ENCODE measurements around the gene CLDN15. TPM values are rescaled to one million over a fixed set of nuclear protein-coding genes. Genes with fewer than 3 reads are reported as not detected.
"Not testable (repeated sequence)": the region's sequence is repeated elsewhere in the genome, so short reads cannot be mapped to it uniquely, and the experiment has no call there.

CLDN15 gene
- total RNA-seq, 4 donors from 2014 or later = 12.0 to 34.8 (median 25.6) TPM

DNA sequence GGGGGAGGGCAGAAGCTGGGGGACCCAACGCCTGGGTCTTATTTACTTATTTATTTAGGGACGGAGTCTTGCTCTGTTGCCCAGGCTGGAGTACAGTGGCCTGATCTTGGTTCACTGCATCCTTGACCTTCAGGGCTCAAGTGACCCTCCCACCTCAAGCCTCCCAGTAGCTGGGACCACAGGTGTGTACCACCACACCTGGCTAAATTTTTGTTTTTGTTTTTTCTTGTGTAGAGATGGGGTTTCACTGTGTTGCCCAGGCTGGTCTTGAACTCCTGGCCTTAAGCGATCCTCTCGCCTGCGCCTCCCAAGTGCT lies 35.0 kb downstream of the CLDN15 start:
- Histone ChIP-seq H3K4me1 (peaks cover 0 to 11% (median 5%) of the 10 kb centered on the region in 4 donors), H3K9me3 (no peaks in the 10 kb centered on the region), H3K27ac (no peak overlapping the region), H3K27me3 (peaks cover 2 to 55% of the 10 kb centered on the region in 2 donors), H3K4me3 (no peak overlapping the region), H3K36me3 (peaks cover 0 to 20% (median 1%) of the 10 kb centered on the region in 3 donors)
- 85% methylated on average over 5 of the region's 5 CpGs for WGBS, 2 donors
- no peak for DNase-seq (ENCODE audit: low spot score in 2 of 2)
- TF ChIP-seq EP300 (IDR thresholded peaks at IDR 0.05) (no peak), POLR2A (IDR thresholded peaks at IDR 0.05) (no peak)
- TF ChIP-seq, protein P1, sequence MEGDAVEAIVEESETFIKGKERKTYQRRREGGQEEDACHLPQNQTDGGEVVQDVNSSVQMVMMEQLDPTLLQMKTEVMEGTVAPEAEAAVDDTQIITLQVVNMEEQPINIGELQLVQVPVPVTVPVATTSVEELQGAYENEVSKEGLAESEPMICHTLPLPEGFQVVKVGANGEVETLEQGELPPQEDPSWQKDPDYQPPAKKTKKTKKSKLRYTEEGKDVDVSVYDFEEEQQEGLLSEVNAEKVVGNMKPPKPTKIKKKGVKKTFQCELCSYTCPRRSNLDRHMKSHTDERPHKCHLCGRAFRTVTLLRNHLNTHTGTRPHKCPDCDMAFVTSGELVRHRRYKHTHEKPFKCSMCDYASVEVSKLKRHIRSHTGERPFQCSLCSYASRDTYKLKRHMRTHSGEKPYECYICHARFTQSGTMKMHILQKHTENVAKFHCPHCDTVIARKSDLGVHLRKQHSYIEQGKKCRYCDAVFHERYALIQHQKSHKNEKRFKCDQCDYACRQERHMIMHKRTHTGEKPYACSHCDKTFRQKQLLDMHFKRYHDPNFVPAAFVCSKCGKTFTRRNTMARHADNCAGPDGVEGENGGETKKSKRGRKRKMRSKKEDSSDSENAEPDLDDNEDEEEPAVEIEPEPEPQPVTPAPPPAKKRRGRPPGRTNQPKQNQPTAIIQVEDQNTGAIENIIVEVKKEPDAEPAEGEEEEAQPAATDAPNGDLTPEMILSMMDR (IDR thresholded peaks at IDR 0.05) = no peak

DNA sequence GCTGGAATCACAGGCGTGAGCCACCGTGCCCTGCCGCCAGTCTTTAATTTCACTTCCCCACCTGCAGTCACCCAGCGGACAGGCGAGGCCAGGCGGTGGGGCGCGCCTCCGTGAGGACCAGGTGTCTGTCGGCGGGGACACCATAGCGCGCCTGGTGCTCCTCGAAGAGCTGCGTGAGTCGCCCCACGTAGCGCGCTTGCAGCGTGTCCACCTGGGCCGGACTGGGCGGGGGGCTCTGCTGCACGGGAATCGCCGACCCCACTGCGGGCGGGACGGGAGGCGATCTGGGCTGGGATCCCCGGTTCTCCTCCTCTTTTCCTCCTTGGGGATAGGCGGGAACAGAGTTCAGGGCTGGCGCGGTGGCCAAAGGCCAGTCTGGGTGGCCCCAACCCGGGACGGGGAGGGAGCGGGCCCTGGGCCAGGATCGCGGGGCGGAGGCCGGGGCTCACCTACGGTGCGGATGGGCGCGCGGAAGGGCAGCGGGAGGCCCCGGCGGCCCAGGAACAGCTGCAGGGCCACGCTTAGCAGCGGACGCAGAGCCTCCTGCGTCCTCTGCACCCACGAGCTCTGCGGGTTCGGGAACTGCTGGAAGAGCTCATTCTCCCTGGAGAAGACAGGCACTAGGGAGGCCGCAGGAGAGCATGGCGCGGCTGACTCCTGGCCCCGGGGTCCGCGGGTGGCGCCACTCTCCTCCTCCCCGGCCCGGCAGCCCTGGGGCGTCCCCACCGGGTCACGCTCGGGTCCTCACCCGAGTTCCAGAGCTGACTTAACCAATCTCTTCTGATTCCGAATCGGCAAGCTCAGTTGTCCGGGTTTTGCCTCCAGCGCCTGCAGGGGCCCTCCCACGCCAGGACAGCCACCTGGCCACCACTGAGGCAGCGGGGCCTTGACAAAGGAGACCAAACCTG lies 35.7 kb downstream of the CLDN15 start:
- Histone ChIP-seq H3K4me1 (peaks cover 0 to 11% (median 5%) of the 10 kb centered on the region in 4 donors), H3K27ac (peak overlapping the region in 1 of 4 donors; percentile 10), H3K36me3 (peaks cover 0 to 14% (median 0%) of the 10 kb centered on the region in 3 donors), H3K9me3 (no peaks in the 10 kb centered on the region), H3K4me3 (peak overlapping the region in 2 of 4 donors; percentile 11 to 22), H3K27me3 (peaks cover 2 to 55% of the 10 kb centered on the region in 2 donors)
- no peak for TF ChIP-seq EP300 (IDR thresholded peaks at IDR 0.05)
- TF ChIP-seq POLR2A (IDR thresholded peaks at IDR 0.05) = no peak
- TF ChIP-seq, protein P1 (IDR thresholded peaks at IDR 0.05) = no peak
- no peak for DNase-seq (ENCODE audit: low spot score in 2 of 2)
- WGBS, 2 donors = 10 to 15% methylated on average over 17 to 52 of the region's 75 CpGs

DNA sequence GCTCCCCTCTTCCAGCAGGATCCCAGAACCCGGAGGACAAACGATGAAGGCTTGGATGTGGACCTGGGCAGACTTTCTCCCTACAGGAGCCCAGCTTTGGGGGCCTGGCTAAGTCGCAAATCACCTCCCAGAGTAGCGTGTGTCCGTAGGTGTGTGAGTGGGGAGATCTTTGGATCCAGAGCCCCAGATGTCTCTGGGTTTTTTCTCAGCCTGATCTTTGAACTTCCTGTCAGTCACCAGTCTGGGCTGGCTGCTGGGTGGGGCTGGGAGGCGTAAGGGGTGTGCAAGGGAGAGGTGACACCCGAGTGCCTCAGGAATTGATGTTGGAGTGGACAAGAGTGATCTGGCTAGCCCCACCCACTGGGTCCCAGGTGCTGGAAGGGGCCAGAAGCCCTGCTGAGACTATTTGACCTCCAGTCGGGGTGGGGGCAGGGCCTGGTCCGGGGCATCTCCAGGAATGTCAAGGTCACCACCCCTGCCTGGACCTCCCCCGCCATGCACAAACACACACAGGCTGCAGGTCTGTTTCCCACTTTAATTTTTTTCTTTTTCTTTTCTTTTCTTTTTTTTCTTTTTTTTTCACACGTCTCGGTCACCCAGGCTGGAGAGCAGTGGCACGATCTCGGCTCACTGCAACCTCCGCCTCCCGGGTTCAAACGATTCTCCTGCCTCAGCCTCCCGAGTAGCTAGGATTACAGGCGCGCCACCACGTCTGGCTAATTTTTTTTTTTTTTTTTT lies 36.6 kb downstream of the CLDN15 start, which contains the start of gene MOGAT3:
Gene MOGAT3, minus strand, starts transcription at position 175 of the 738 bp plus-strand sequence. CDS start 182 bp downstream, outside the sequence.
- H3K4me1 ChIP-seq = peaks cover 0 to 11% (median 5%) of the 10 kb centered on the region in 4 donors
- WGBS, 2 donors = 27 to 45% methylated on average over 19 to 21 of the region's 21 CpGs
- DNase-seq (ENCODE audit: low spot score in 2 of 2) = no peak
- no peaks in the 10 kb centered on the region for H3K9me3 ChIP-seq
- peaks cover 0 to 5% (median 0%) of the 10 kb centered on the region in 3 donors for H3K36me3 ChIP-seq
- H3K27ac ChIP-seq = peak within 1 kb of the TSS in 1 of 4 donors; percentile 56
- peak within 1 kb of the TSS in 2 of 4 donors; percentile 11 to 22 for H3K4me3 ChIP-seq
- peaks cover 2 to 59% of the 10 kb centered on the region in 2 donors for H3K27me3 ChIP-seq
- TF ChIP-seq POLR2A (IDR thresholded peaks at IDR 0.05) (no peak), EP300 (IDR thresholded peaks at IDR 0.05) (no peak)
- TF ChIP-seq, protein P1 (IDR thresholded peaks at IDR 0.05) = no peak

DNA sequence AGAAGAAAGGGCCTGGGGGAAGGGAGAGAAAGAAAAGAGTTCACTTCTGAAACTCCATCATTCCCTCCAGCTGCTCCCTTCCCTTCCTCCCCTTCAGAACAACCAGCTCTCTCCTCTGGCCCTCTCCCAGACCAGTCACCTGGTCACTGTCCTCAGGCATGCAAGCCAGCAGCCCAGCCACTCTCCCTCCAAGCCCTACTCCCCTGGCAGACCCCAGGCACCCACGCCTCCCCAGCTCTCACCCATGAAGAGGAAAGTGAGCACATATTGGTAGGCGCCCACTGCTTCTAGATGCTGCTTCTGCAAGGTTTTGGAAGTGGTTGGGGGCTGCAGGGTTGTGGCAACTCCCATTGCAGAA lies 37.1 kb downstream of the CLDN15 start:
- no peak for DNase-seq (ENCODE audit: low spot score in 2 of 2)
- peak overlapping the region in 1 of 4 donors; percentile 56 for H3K27ac ChIP-seq
- H3K4me1 ChIP-seq = peaks cover 0 to 11% (median 5%) of the 10 kb centered on the region in 4 donors
- H3K27me3 ChIP-seq = peaks cover 2 to 60% of the 10 kb centered on the region in 2 donors
- H3K9me3 ChIP-seq = no peaks in the 10 kb centered on the region
- no peaks in the 10 kb centered on the region for H3K36me3 ChIP-seq
- 66 to 86% methylated on average over 2 of the region's 2 CpGs for WGBS, 2 donors
- TF ChIP-seq, protein P1 (IDR thresholded peaks at IDR 0.05) = no peak
- no peak for TF ChIP-seq POLR2A (IDR thresholded peaks at IDR 0.05)
- TF ChIP-seq EP300 (IDR thresholded peaks at IDR 0.05) = no peak
- peak overlapping the region in 1 of 4 donors; percentile 9 for H3K4me3 ChIP-seq

DNA sequence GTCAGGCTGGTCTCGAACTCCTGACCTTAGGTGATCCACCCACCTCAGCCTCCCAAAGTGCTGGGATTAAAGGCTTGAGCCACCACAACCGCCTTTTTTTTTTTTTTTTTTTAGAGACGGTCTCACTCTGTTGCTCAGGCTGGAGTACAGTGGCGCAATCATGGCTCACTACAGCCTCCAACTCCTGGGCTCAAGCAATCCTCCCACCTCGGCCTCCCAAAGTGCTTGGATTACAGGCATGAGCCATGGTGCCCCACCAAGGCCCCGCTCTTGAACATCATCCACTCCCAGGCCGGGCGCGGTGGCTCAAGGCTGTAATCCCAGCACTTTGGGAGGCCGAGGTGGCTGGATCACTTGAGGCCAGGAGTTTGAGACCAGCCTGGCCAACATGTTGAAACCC lies 38.1 kb downstream of the CLDN15 start:
- H3K4me3 ChIP-seq; H3K36me3 ChIP-seq; DNase-seq (ENCODE audit: low spot score in 2 of 2); H3K9me3 ChIP-seq; H3K27ac ChIP-seq: not testable (repeated sequence)
- H3K4me1 ChIP-seq = peaks cover 0 to 11% (median 5%) of the 10 kb centered on the region in 4 donors
- peaks cover 2 to 60% of the 10 kb centered on the region in 2 donors for H3K27me3 ChIP-seq
- 88 to 91% methylated on average over 10 of the region's 10 CpGs for WGBS, 2 donors
